CD4-positive, alpha-beta T cell treated with Interleukin-6 for 4 hours (primary cell): ENCODE data around the gene GARIN6.
"Not testable (repeated sequence)": the region's sequence is repeated elsewhere in the genome, so short reads cannot be mapped to it uniquely, and the experiment has no call there.

Source experiments
- DNase-seq: peaks from one replicate; pipeline ENCODE4 v3.0.0-alpha.2; 2020; ENCODE audit warnings: mixed read lengths

Gene GARIN6

GRCh38 chr12:99647453-99647852 is at the start of gene GARIN6:
TSS of gene GARIN6 (plus strand) at chr12:99647753. CDS start at chr12:99648175, 422 bp downstream.
- no peak for DNase-seq

GRCh38 chr12:99598785-99599184 is 48.8 kb upstream of the GARIN6 start:
- no peak for DNase-seq

- no peak for DNase-seq
Measured at GRCh38 chr12:99600388-99600787, 47.2 kb upstream of the GARIN6 start.

GRCh38 chr12:99609455-99610181 is 37.9 kb upstream of the GARIN6 start:
- no peak for DNase-seq

GRCh38 chr12:99611117-99611516 is 36.4 kb upstream of the GARIN6 start:
- no peak for DNase-seq

- DNase-seq: no peak
Measured at GRCh38 chr12:99611599-99611998, 36.0 kb upstream of the GARIN6 start.

- DNase-seq: no peak
Measured at GRCh38 chr12:99618657-99619056, 28.9 kb upstream of the GARIN6 start.

- no peak for DNase-seq
Measured at GRCh38 chr12:99619389-99620158, 28.0 kb upstream of the GARIN6 start.

- no peak for DNase-seq
Measured at GRCh38 chr12:99620159-99620479, 27.4 kb upstream of the GARIN6 start.

GRCh38 chr12:99624591-99624990 is 23.0 kb upstream of the GARIN6 start:
- DNase-seq: not testable (repeated sequence)

GRCh38 chr12:99627459-99627858 is 20.1 kb upstream of the GARIN6 start:
- DNase-seq: no peak

GRCh38 chr12:99644629-99645028 is 2.9 kb upstream of the GARIN6 start:
- DNase-seq: no peak

- no peak for DNase-seq
Measured at GRCh38 chr12:99648183-99648582, 630 bp downstream of the GARIN6 start.

- no peak for DNase-seq
Measured at GRCh38 chr12:99649551-99649950, 2.0 kb downstream of the GARIN6 start.

GRCh38 chr12:99658671-99659349 is 11.3 kb downstream of the GARIN6 start:
- no peak for DNase-seq

GRCh38 chr12:99670635-99671034 is 23.1 kb downstream of the GARIN6 start:
- DNase-seq: no peak

GRCh38 chr12:99680276-99680675 is 32.7 kb downstream of the GARIN6 start:
- no peak for DNase-seq

GRCh38 chr12:99686142-99686541 is 38.6 kb downstream of the GARIN6 start:
- no peak for DNase-seq

- no peak for DNase-seq
Measured at GRCh38 chr12:99695050-99695449, 47.5 kb downstream of the GARIN6 start.
